Measurements from ENCODE around the gene STIMATE.

STIMATE gene

DNA sequence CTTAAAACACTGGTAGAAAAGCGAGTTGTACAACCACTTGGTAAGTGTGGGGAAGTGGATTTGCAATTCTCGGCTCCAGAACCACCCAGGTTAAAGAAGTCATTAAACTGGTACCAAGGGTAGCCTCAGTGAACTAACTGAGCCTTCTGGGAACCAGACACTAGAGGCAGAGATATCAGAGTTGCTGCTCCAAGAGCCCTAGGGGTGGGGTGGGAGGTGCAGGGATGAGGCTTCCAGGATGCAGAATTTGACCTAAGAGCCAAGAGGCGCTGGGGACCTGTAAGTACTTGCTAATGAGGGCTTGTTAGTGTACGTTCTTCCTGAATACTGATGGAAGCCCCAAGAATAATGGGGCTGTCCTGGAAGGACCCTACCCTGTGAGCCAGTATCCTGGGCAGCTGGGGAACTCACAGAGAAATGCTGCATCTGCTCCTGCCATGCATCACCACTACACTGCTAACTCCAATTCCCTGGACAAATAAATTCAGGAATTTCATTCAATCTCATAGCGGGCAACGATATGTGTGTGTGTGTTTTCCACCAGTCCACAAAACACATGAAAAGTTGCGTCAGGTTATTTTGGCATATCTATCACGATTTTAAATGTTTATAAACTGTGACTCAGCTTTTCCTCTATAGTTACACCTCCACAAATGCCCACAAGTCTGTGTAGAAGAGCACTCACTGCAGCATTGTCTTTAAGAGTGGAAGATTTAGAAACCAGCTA lies 23.8 kb downstream of the STIMATE start:
- no peak overlapping the region for H3K4me3 ChIP-seq (ENCODE audit: low read depth, low read length)
- TF ChIP-seq, protein P1, sequence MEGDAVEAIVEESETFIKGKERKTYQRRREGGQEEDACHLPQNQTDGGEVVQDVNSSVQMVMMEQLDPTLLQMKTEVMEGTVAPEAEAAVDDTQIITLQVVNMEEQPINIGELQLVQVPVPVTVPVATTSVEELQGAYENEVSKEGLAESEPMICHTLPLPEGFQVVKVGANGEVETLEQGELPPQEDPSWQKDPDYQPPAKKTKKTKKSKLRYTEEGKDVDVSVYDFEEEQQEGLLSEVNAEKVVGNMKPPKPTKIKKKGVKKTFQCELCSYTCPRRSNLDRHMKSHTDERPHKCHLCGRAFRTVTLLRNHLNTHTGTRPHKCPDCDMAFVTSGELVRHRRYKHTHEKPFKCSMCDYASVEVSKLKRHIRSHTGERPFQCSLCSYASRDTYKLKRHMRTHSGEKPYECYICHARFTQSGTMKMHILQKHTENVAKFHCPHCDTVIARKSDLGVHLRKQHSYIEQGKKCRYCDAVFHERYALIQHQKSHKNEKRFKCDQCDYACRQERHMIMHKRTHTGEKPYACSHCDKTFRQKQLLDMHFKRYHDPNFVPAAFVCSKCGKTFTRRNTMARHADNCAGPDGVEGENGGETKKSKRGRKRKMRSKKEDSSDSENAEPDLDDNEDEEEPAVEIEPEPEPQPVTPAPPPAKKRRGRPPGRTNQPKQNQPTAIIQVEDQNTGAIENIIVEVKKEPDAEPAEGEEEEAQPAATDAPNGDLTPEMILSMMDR (IDR thresholded peaks at IDR 0.05; ENCODE audit: borderline replicate concordance, insufficient read depth, low read depth, low read length): no peak

DNA sequence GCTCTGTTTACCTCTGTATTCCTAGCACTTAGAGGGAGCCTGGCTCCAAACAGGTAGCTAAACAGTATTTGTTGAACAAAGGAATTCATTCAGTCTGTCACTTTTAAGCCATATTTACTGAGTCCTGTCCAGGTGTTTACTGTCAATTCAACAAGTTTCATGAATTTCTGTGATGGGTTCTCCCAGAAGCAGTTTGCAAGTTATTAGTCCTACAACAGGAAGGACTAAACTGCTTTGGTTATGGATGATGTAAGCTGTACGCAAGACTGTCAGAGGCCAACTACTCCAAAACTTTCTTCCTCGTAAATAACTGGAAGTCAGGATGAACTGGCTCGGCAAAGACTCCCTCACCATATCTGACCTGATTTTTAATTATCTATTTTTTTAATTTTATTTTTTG lies 25.1 kb downstream of the STIMATE start:
- TF ChIP-seq, protein P1 (IDR thresholded peaks at IDR 0.05; ENCODE audit: borderline replicate concordance, insufficient read depth, low read depth, low read length): no peak

GRCh38 chr3:52871761-52872160 lies 25.6 kb downstream of the STIMATE start:
- no peak overlapping the region for H3K4me3 ChIP-seq (ENCODE audit: low read depth, low read length)
- TF ChIP-seq, protein P1 (IDR thresholded peaks at IDR 0.05; ENCODE audit: borderline replicate concordance, insufficient read depth, low read depth, low read length): no peak

More for the DNA sequence above, 25.1 kb downstream of the STIMATE start:
- H3K4me3 ChIP-seq (ENCODE audit: low read depth, low read length): no peak overlapping the region

GRCh38 chr3:52870471-52870870 lies 26.9 kb downstream of the STIMATE start:
- TF ChIP-seq, protein P1 (IDR thresholded peaks at IDR 0.05; ENCODE audit: borderline replicate concordance, insufficient read depth, low read depth, low read length): no peak
- H3K4me3 ChIP-seq (ENCODE audit: low read depth, low read length): no peak overlapping the region

- TF ChIP-seq, protein P1 (IDR thresholded peaks at IDR 0.05; ENCODE audit: borderline replicate concordance, insufficient read depth, low read depth, low read length): no peak
- no peak overlapping the region for H3K4me3 ChIP-seq (ENCODE audit: low read depth, low read length)
These were observed 30.9 kb downstream of the STIMATE start for GRCh38 chr3:52866427-52866826.

- TF ChIP-seq, protein P1 (IDR thresholded peaks at IDR 0.05; ENCODE audit: borderline replicate concordance, insufficient read depth, low read depth, low read length): no peak
These were observed 31.4 kb downstream of the STIMATE start for GRCh38 chr3:52865994-52866393.

DNA sequence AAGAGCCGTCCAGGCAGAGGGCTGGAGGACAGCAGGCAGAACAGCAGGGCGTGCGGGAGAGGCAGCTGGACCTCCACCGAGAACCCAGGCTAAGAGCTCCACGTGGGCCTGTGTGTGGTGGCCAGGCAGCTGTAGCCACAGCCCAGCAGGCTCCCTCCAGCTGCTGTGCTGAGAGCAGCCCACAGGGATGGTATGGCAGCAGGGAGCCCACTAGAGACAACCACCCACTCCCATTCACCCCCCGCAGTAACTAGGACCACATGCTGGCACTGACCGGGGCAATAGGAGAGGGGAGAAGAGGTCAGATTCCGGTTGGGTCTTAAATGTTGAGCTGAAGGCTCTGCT lies 37.0 kb downstream of the STIMATE start:
- H3K4me3 ChIP-seq (ENCODE audit: low read depth, low read length): no peak overlapping the region
- TF ChIP-seq, protein P1 (IDR thresholded peaks at IDR 0.05; ENCODE audit: borderline replicate concordance, insufficient read depth, low read depth, low read length): no peak

More at GRCh38 chr3:52865994-52866393, 31.4 kb downstream of the STIMATE start:
- no peak overlapping the region for H3K4me3 ChIP-seq (ENCODE audit: low read depth, low read length)

Measured in GM12875 (cell line).